GM18519 (cell line): ENCODE results near the gene UBE4B.

Experiments
- ATAC-seq: cut with Tn5 transposase; IDR thresholded peaks from one replicate; pipeline ENCODE4 v1.9.1; 2021; ENCODE audit warnings: mild to moderate bottlenecking, moderate library complexity; ENCODE audit not compliant: unreplicated experiment, low FRiP score

Gene UBE4B

DNA sequence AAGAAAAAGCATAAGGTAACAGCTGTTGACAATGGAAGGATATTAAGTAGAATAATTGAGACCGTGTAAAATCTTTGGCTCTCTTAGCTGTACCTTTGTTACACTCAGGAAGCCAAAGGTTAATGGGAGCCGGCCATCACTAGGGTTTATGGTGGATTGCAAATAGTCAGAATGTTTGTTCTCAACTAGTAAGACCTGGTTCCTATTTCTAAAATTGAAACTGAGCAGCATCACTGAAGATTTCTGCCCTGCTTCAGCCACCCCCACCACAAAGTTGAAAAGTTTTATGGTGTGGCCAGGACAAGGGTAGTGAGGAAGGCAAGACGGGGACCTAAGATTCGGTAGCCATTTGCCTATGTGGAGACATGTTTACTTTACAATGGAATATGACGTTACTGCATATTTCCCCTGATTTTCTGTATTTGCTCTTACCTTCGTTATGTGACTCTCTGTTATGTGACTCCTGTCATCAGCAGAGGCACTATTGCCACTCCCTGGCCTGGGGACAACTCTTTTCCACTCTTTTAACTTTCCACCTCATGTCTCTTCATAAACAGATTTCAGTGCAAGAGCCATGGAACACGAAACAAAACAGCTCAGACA lies 136.3 kb downstream of the UBE4B start:
- ATAC-seq: no peak

DNA sequence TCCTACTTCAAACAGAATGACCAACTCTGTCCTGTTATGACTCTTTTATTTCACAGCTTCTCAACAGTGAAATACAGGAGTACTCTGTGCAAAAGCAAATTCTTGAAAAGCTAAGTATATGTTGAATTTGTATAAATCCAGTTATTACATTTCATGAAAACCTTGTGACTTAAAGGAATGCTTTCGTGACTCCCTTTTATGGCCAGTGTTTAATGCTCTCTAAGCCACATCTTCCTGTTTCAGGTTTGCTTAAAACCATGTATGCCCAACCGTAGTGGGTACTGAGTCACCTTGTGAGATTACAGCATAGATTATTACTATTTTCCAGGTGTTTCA lies 137.4 kb downstream of the UBE4B start:
- ATAC-seq: no peak

DNA sequence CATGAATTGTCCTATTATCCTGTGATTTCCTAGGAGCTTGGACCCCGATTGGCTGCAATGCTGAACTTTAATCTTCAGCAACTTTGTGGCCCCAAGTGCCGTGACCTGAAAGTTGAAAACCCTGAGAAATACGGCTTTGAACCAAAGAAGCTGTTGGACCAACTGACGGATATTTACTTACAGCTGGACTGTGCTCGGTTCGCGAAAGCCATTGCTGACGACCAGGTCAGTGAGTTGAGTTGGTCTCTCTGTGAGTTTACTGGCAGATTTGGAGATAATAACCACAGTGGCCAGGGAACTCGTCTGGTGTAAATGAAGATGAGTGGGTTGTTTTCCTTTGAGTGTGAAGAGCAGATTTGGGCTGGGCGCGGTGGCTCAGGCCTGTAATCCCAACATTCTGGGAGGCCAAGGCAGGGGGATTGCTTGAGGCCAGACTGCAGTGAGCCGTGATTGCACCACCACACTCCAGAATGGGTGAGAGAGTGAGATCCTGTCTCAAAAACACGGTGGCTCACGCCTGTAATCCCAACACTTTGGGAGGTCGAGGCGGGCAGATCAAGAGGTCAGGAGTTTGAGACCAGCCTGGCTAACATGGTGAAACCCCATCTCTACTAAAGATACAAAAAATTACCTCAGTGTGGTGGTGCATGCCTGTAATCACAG lies 138.5 kb downstream of the UBE4B start:
- ATAC-seq: no peak

DNA sequence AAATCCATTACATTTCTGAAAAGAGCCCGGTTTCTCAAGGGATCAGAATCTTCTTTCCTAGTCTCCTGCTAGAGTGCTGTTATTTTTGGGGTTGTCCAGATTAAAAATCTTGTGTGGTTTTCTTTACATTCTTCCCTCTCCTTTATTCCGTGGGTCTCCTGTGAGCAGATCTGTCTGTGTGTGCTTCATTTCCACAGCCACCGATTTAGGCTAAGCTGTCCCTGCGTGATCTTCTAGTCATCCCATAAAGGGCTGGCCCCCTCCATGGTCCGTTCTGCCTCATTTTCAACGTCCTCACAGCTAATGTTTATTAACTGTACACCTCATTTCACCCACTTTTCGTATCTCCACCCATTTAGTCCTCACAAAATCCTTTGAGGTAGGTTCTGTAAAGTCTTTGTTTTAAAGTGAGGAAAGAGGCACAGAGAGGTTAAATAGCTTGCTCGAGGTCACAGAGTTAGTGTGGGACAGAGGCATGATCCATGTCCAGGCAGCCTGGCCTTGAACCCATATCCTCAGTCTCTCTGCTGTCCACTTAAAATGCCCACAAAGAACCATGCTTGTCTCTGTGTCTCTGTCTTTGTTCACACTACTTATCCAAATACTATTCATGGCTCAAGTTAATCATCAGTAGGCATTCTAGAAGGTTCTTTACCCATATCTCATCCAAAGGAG lies 139.4 kb downstream of the UBE4B start:
- no peak for ATAC-seq

DNA sequence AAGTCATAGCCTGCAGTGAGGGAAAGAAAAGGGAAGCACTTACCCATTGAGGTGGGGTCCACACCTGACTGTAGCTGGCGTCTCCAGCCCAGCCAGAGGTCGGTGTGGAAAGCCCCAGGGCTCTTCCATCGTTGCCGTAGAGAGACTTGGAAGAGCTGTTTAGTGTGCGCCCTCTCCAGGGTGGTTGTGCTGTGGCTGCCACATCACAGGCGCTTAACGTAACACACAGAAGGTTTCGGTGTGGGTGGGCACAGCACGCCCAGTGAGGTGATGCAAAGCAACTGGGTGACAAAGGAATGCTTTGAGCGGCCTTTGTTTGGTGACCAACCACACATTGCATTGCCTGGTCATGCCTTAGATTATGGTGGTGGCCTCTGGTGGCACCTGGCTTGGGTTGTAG lies 140.8 kb downstream of the UBE4B start:
- ATAC-seq: no peak

DNA sequence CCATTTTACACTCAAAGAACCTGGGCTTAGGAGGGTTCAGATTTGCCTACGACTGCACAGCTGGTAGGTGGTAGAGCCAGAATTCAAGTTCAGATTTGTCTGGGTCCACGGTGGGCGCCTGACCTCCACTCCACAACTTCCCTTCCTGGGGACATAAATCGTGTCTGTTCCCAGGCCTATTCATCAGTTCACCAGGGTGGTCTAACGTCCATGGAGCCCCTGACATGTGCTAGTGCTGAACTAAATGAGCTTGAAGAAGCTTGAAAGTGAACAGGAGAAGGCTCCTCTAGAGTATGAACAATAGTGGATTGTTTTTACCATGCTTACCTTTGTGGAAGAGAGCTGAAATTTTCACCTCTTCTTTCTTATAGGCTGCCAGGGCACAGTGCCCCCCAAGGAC lies 145.1 kb downstream of the UBE4B start:
- ATAC-seq: no peak

DNA sequence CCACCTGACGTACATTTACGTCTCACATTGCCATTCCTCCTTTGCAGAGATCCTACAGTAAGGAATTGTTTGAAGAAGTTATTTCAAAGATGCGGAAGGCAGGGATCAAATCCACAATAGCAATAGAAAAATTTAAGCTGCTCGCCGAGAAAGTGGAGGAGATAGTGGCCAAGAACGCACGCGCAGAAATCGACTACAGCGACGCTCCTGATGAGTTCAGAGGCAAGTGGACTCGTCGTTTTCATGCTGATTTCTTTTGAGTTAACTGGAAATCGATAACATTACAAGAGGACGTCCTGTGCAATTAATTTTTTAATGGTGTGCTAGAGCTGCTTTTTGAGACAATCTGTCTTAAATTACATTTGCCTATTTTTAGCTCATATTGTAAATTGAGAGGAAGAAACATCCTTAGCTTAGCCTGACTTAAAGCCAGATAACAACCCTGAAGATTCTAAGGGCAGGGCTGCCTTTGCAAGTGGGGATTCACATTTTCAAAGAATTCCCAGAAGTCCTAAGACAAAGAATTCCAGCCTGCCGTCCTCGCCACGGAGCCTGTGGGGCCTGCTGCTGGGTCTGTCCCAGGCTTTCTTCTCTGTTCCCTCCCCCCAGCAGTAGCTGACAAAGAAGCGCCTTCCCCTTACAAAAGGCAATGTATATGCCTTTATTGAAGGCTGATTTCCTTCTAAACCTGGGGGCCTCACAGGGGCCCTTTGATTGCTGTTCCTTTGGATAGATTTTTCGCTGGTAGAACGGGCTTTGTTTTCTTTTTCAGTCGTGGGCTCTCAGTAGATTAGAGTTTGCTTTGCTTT lies 146.0 kb downstream of the UBE4B start:
- ATAC-seq: no peak

DNA sequence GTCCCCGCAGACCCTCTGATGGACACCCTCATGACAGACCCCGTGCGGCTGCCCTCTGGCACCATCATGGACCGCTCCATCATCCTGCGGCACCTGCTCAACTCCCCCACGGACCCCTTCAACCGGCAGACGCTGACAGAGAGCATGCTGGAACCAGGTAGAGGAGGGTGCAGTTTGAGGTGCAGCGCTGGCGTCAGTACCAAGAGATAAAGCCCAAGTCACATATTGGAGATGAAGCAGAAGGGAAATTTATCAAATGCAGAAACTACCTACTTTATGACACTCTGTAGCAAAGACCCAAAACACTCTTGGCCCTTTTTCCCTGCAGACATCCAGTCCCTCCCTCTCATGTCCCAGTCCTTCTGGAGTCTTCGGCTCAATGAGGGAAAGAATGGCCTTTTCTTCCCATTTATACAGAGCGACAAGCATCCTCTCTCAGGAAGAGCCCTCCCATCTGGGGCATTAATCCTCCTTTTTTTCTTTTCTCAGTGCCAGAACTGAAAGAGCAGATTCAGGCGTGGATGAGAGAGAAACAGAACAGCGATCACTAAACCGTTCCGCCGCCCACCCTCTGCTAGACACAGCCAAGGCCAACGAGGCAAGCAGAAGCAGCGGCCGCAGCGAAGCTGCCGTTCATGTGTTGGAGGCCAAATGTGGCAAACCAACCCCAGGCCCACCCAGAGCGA lies 146.8 kb downstream of the UBE4B start:
- ATAC-seq: no peak

DNA sequence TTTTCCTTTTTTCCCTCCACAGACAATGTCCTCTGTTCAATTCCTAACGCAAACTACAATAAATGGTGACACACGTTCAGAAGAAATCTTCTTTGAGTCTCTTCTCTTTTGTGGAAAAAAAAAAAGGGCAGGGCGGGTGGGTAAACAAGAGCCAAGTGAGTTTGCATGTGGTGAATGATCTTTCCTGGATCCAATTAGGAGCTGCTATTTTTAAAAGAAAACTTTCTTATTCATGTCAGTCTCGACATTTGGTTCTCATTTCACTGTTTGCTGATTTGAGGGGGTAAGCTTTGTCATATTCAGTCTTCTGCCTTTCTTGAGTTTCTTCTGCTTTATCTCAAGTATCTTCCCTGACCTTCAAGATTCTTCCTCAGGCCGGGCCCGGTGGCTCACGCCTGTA lies 148.4 kb downstream of the UBE4B start:
- ATAC-seq: no peak

DNA sequence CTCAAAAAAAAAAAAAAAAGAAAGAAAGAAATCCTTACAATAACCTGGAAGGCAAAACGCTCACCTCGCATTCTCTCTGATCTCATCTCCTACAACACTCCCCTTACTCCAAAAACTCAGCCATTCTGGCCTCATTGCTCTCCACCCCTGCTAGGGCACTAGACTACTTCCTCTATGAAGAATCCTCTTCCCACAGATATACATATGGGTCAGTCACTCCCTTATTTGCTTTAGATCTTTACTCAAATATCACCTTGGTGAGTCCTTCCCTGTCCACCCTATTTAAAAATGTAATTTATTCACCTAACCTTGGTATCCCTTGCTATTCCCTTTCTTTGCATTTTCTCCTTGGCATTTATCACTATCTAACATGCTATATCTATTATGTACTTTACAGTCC lies 153.0 kb downstream of the UBE4B start:
- no peak for ATAC-seq

DNA sequence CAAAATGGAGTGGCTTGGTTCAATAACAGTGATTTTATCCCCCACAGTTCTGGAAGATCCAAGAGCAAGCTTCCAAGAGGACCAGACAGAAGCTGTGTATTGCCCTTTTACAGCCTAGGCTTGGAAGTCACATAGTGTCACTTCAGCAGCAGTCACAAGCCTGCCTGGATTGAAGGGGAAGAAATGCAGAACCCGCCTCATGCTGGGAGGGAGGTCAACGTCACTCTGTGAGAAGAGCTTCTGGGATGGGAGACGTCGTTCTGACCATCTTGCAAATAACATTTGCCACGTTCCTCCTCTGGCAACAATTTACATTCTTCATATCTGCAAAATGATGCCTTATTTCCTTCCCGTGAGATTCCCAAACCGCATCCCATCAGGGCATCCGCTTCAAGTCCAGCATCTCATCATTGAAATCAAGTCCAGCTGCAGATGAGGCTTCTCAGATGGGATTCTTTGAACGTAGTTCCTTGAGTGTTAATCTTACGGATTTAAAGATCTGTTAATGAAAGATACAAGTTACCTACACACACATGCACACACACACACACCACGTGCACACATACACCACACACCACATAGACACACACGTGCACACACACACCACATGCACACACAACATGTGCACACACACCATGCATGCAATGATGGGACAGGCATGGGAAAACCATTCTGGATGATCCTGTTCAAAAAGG lies 153.7 kb downstream of the UBE4B start:
- no peak for ATAC-seq

DNA sequence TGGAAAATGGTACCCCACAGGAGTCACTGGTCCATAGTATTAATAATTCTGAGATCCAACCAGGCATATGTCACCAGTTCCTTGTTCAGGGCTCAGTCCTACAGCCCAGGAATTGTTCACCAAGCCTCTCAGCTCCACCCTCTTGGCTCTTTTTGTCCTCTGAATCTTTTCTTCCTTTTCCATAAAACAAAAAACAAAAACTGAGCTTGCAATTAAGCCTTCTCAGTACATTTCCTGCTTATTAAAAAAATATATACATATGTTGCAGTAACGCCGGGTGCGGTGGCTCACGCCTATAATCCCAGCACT lies 154.2 kb downstream of the UBE4B start:
- no peak for ATAC-seq

DNA sequence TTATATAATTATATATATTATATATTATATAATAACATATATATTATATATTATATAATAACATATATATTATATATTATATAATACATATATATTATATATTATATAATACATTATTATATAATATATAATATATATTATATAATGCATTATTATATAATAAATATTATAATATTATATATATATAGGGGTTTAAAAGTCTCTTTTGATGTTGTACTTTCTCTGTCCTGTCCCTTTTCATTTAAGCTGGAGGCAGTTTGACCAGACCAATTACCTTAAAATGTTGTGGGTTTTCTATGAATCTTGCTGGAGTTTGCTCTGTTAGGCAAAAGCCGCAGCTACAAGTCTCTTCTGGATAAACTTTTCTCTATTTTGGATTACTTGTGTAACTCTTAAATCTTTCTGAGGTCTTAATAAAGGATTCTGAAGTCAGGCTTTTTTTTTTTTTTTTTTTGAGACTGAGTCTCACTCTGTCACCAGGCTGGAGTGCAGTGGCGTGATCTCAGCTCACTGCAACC lies 155.4 kb downstream of the UBE4B start:
- no peak for ATAC-seq

DNA sequence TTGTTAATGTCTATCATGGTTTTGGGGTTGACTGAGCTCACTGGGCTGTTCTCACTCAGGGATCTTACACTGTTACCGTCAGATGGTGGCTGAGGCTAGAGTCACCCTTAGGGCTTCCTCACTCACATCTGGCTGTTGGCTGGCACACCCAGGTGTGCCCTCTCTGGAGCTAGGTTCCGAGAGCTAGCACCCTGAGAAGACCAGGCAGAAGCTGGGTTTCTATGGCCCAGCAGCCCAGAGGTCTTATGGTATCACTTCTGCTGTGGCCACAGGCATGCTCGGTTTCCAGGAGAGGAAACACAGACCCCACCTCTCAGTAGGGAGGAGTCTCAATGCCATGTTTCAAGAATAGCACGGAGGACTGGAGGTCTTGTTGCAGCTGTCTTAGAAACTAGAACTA lies 156.9 kb downstream of the UBE4B start:
- ATAC-seq: no peak

DNA sequence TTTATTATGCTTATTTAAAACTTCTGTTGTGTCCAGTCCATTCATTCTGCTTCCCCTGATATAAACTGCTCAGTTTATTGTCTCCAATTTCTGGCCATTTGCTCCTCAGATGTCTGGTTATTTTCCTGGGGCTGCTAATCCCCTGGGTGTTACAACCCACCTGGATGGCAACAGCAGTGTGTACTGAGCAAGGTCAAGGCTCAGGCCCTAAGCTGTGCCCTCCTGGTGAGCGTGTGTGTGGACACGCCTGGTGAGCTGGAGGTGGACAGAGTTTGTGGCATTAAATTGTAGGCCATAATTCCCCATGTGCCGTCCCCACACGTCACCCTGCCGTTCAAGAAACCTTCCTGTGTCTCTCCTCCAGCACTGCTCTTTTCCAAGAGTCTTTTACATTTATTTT lies 159.5 kb downstream of the UBE4B start:
- ATAC-seq: no peak

DNA sequence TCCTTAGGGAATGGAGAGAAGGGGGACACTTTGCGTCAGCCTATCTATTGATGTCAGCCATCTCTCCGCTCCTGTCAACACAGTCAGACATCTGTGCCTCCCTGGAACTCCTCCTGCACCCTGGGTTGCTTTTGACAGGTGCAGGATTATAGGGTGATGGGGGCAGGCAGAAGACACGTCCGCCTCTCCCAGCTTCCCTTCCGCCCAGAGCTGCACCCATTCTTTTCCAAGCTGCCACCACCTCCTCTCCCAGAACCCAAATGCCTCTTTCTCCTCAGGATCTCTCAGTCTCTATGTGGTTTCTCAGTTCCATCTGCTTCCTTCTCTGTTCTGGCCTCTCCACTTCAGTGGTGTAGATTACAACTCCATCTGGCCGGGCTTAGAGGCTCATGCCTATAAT lies 160.5 kb downstream of the UBE4B start:
- ATAC-seq: no peak

DNA sequence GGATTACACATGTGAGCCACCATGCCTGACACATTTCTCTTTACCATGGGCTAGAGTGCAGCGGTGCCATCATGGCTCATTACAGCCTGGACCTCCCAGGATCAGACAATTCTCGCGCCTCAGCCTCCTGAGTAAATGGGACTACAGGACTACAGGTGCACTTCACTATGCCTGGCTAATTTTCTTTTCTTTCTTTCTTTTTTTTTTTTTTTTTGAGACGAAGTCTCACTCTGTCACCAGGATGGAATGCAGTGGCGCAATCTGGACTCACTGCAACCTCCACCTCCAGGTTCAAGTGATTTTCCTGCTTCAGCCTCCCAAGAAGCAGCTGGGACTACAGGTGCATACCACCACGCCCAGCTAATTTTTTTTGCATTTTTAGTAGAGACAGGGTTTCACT lies 162.8 kb downstream of the UBE4B start:
- ATAC-seq: no peak

DNA sequence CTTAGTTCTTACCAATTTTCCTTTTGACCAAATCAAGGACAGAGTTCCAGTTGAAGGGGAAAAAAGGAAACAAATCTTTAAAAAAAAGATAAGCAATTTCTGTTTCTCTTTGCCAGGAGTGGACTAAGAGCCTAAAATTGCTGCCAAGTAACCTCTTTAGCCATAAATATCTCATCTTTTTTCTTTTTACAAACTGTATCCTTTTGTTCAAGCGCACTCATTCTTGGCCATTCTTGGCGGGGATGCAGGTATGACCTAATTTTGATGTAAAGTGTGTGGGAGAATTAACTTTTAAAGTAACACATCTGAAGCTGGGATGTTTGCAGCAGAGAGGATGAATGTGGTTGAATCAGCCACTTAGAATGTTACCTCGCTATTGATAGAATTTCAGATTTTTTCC lies 164.2 kb downstream of the UBE4B start:
- no peak for ATAC-seq

DNA sequence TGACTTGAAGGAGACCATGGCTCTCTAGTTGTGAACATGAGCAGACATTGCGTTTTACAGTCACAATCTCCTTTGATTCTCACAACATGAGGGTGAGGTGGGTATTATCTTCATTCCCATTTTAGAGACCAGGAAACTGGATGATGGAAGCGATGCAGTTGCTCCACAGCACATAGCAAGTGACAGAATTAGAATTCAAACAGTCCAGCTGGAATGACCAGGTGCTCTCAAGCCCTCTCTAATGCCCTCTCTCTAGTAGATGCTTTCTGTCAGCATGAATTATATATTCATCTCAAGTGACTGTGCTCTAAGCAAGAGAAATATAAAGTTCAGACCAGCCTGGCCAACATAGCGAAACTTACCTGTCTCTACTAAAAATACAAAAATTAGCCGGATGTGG lies 167.9 kb downstream of the UBE4B start:
- ATAC-seq: no peak

DNA sequence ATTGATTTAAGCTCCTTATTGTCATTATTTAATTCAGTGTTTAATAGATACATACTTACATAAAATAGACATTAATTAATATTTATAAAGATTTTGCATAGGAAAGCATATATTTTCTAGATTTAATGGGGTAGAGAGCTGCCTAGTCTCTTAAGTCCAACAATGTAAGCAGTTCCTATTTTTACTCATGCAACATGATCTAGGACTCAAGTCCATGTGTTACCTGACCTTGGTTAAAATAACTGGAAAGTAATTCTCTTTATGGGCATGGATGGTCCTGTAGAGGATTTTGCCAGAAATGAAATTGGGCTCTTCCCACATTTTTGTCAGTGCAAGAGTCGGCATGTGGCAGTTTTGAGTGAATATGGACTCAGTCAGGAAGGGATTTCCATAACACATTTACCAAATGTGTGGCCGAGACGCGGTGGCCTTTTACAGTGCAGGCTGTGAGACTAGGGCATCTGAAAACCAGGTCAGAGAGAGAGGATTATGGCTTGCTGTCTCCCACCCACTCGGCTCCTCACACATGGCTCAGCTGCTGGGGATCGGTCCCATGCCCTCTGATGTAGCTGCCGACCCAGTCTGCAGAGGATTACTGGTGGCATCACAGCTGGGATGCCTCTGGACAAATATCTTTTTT lies 171.4 kb downstream of the UBE4B start:
- no peak for ATAC-seq
